H1 (cell line): Measurements from ENCODE around the gene ENSA. TPM values are rescaled to one million over a fixed set of nuclear protein-coding genes. Genes with fewer than 3 reads are reported as not detected.

Experiments used
- CTCF ChIA-PET: fragments of 300-600 bp; sonication (Branson Sonifier 250); formaldehyde crosslinking; loops from one replicate; lab custom pipeline; 2021; ENCODE audit not compliant: partially characterized antibody; lab: Charles Lee
- POLR2A ChIA-PET: fragments of 300-600 bp; sonication (Branson Sonifier 250); formaldehyde crosslinking; loops from one replicate; lab custom pipeline; 2021; ENCODE audit warnings: inconsistent platforms; ENCODE audit not compliant: partially characterized antibody; lab: Charles Lee
- DNase-seq, 2 experiments: peaks; one replicate each; pipeline versions ENCODE4 v3.0.0 to v3.0.0-alpha.2; 2010 to 2022; ENCODE audit warnings: low spot score in 2 of 2, low read depth in 1 of 2, mixed read lengths in 1 of 2
- FAIRE-seq: peaks from 2 replicates; lab custom pipeline; 2011; peaks lifted over from hg19 to GRCh38; lab: Jason Lieb, UNC
- H2AFZ ChIP-seq: 2 replicates; pipeline ENCODE4 v1.8.1; 2012; ENCODE audit warnings: low read length, inconsistent platforms
- H2AK5ac ChIP-seq: 2 replicates; pipeline ENCODE4 v1.6.1; 2013; ENCODE audit warnings: low read depth, low read length
- H2BK120ac ChIP-seq: replicated peaks from 2 replicates; pipeline ENCODE3; 2013; ENCODE audit warnings: low read depth, low read length, inconsistent platforms
- H2BK12ac ChIP-seq: 2 replicates; pipeline ENCODE4 v1.6.1; 2013; ENCODE audit warnings: low read depth, low read length
- H2BK15ac ChIP-seq: 2 replicates; pipeline ENCODE4 v1.6.1; 2013; ENCODE audit warnings: low read length
- H2BK20ac ChIP-seq: 2 replicates; pipeline ENCODE4 v1.6.1; 2013; ENCODE audit warnings: low read length
- H2BK5ac ChIP-seq: 2 replicates; pipeline ENCODE4 v1.6.1; 2013; ENCODE audit warnings: low read depth, low read length
- H3K14ac ChIP-seq: 2 replicates; pipeline ENCODE4 v1.6.1; 2013; ENCODE audit warnings: inconsistent platforms; ENCODE audit not compliant: insufficient read length
- H3K18ac ChIP-seq: 2 replicates; pipeline ENCODE4 v1.6.1; 2013; ENCODE audit warnings: low read length; ENCODE audit errors: extremely low read depth
- H3K23ac ChIP-seq: 2 replicates; pipeline ENCODE4 v1.6.1; 2013; ENCODE audit warnings: inconsistent platforms; ENCODE audit not compliant: insufficient read length
- H3K23me2 ChIP-seq: 2 replicates; pipeline ENCODE4 v1.6.1; 2013; ENCODE audit warnings: low read depth, low read length
- H3K27ac ChIP-seq: 2 replicates; pipeline ENCODE4 v1.6.1; 2011; ENCODE audit warnings: low read depth, low read length, inconsistent platforms
- H3K27me3 ChIP-seq, 4 experiments: replicated peaks in 1 of 4; 1 replicate in 1 of 4; 2 replicates in 3 of 4; pipeline versions ENCODE4 v1.6.1 to v1.8.1; 2011 to 2013; ENCODE audit warnings: low read length in 3 of 4, mild to moderate bottlenecking in 3 of 4, inconsistent platforms in 2 of 4, mixed read lengths in 2 of 4, moderate library complexity in 1 of 4; ENCODE audit not compliant: control insufficient read depth in 3 of 4, insufficient read depth in 3 of 4; ENCODE audit errors: extremely low read depth in 1 of 4
- H3K36me3 ChIP-seq, 4 experiments: 2 replicates each; pipeline versions ENCODE4 v1.6.1 to v1.8.1; 2011 to 2013; ENCODE audit warnings: mild to moderate bottlenecking in 4 of 4, low read length in 3 of 4, moderate library complexity in 2 of 4, control low read depth in 1 of 4, inconsistent platforms in 1 of 4; ENCODE audit not compliant: insufficient read depth in 4 of 4, control insufficient read depth in 2 of 4
- H3K4ac ChIP-seq: replicated peaks from 2 replicates; pipeline ENCODE3; 2013; ENCODE audit warnings: low read length, low read depth, mixed read lengths, inconsistent platforms; ENCODE audit not compliant: insufficient read length
- H3K4me1 ChIP-seq, 4 experiments: replicated peaks in 1 of 4; 1 replicate in 1 of 4; 2 replicates in 3 of 4; pipeline versions ENCODE4 v1.6.1 to v1.8.1; 2011 to 2013; ENCODE audit warnings: low read length in 3 of 4, inconsistent platforms in 2 of 4, mixed read lengths in 1 of 4; ENCODE audit not compliant: insufficient read depth in 4 of 4, control insufficient read depth in 3 of 4
- H3K4me2 ChIP-seq, 2 experiments: 2 replicates each; pipeline versions ENCODE4 v1.6.1 to v1.8.1; 2011 to 2013; ENCODE audit warnings: low read depth in 2 of 2, low read length in 2 of 2, control low read depth in 1 of 2, inconsistent platforms in 1 of 2, mild to moderate bottlenecking in 1 of 2; ENCODE audit not compliant: insufficient read depth in 1 of 2
- H3K4me3 ChIP-seq, 4 experiments: fragments of 200-600, 300-600 bp in 1 of 4; sonication (generic), shearing (Covaris generic), sonication (Bioruptor Twin) in 1 of 4; 2 replicates each; pipeline versions ENCODE4 v1.5.1 to v1.8.1; 2011 to 2016; ENCODE audit warnings: low read length in 4 of 4, low read depth in 3 of 4, control low read depth in 2 of 4, inconsistent platforms in 2 of 4, mild to moderate bottlenecking in 2 of 4, mixed read lengths in 1 of 4, moderate library complexity in 1 of 4; ENCODE audit not compliant: insufficient read depth in 2 of 4; ENCODE audit errors: extremely low read depth in 1 of 4
- H3K56ac ChIP-seq: replicated peaks from 2 replicates; pipeline ENCODE3; 2013; ENCODE audit warnings: low read depth, mild to moderate bottlenecking, mixed read lengths, low read length, inconsistent platforms; ENCODE audit not compliant: insufficient read length
- H3K79me1 ChIP-seq: 2 replicates; pipeline ENCODE4 v1.6.1; 2013; ENCODE audit warnings: low read depth, low read length, control low read depth
- H3K79me2 ChIP-seq, 2 experiments: 2 replicates each; pipeline versions ENCODE4 v1.6.1 to v1.8.1; 2012 to 2013; ENCODE audit warnings: low read length in 2 of 2, mild to moderate bottlenecking in 2 of 2, inconsistent platforms in 1 of 2; ENCODE audit not compliant: insufficient read depth in 2 of 2, control insufficient read depth in 1 of 2
- H3K9ac ChIP-seq, 4 experiments: replicated peaks in 1 of 4; 1 replicate in 1 of 4; 2 replicates in 3 of 4; pipeline versions ENCODE4 v1.6.1 to v1.8.1; 2011 to 2013; ENCODE audit warnings: low read depth in 3 of 4, low read length in 3 of 4, control low read depth in 2 of 4, mild to moderate bottlenecking in 2 of 4, moderate library complexity in 2 of 4, inconsistent platforms in 1 of 4; ENCODE audit errors: extremely low read depth in 1 of 4
- H3K9me3 ChIP-seq, 2 experiments: 2 replicates each; pipeline versions ENCODE4 v1.6.1 to v1.8.1; 2012 to 2013; ENCODE audit warnings: mild to moderate bottlenecking in 2 of 2, moderate library complexity in 2 of 2, control low read depth in 1 of 2, inconsistent platforms in 1 of 2, low read depth in 1 of 2, low read length in 1 of 2, mixed read lengths in 1 of 2; ENCODE audit not compliant: insufficient read depth in 2 of 2
- H4K20me1 ChIP-seq, 2 experiments: replicated peaks in 1 of 2; 2 replicates each; pipeline versions ENCODE3 to v1.8.1; 2011 to 2013; ENCODE audit warnings: inconsistent platforms in 2 of 2, low read length in 2 of 2, mild to moderate bottlenecking in 1 of 2; ENCODE audit not compliant: insufficient read depth in 2 of 2, control insufficient read depth in 1 of 2
- H4K5ac ChIP-seq: 2 replicates; pipeline ENCODE4 v1.6.1; 2013; ENCODE audit warnings: low read length, low read depth, mixed read lengths, inconsistent platforms; ENCODE audit not compliant: insufficient read length
- H4K8ac ChIP-seq: 2 replicates; pipeline ENCODE4 v1.8.0; 2013; ENCODE audit warnings: mild to moderate bottlenecking, moderate library complexity, low read length, inconsistent platforms; ENCODE audit not compliant: insufficient read depth; ENCODE audit errors: extremely low read depth
- H4K91ac ChIP-seq: replicated peaks from 2 replicates; pipeline ENCODE3; 2013; ENCODE audit warnings: low read length, mixed read lengths, inconsistent platforms; ENCODE audit not compliant: insufficient read length
- CTBP2 ChIP-seq: IDR thresholded peaks from 2 replicates; pipeline ENCODE4 v1.7.0; 2011; ENCODE audit warnings: borderline replicate concordance, mild to moderate bottlenecking, moderate library complexity, mixed read lengths, low read length; ENCODE audit not compliant: insufficient read depth, insufficient read length
- EZH2 ChIP-seq: fragments of 200-600 bp; sonication (generic); IDR thresholded peaks from 2 replicates; pipeline ENCODE4 v1.7.1; 2012; ENCODE audit warnings: low read depth, mild to moderate bottlenecking, moderate library complexity, low read length, inconsistent platforms; ENCODE audit not compliant: severe bottlenecking
- FOSL1 ChIP-seq: IDR thresholded peaks from 2 replicates; pipeline ENCODE4 v1.6.1; 2011; ENCODE audit warnings: mild to moderate bottlenecking, low read depth, low read length, moderate library complexity; ENCODE audit not compliant: insufficient read depth
- RFX5 ChIP-seq: IDR thresholded peaks from 2 replicates; pipeline ENCODE4 v1.6.1; 2011; ENCODE audit warnings: low read depth, low read length, improper control_type of control experiment, borderline replicate concordance
- SP1 ChIP-seq: IDR thresholded peaks from 2 replicates; pipeline ENCODE4 v1.6.1; 2011; ENCODE audit warnings: low read depth, low read length
- YY1 ChIP-seq: IDR thresholded peaks from 2 replicates; pipeline ENCODE4 v1.6.1; 2011; ENCODE audit warnings: low read depth, mild to moderate bottlenecking, low read length
- WGBS, 2 experiments: shearing (Covaris generic) in 1 of 2; methylation state at CpG; one replicate each; pipeline versions ENCODE4 v1.1.6 to v1.1.7; 2013 to 2015; ENCODE audit warnings: low lambda C conversion rate in 2 of 2, mixed read lengths in 2 of 2, inconsistent platforms in 1 of 2, low coverage in 1 of 2, missing lambda C conversion rate in 1 of 2; ENCODE audit not compliant: insufficient replicate concordance in 2 of 2, insufficient coverage in 1 of 2, insufficient read length in 1 of 2; ENCODE audit errors: extremely low coverage in 1 of 2, missing lambda C conversion rate in 1 of 2; 5-methylcytosine and 5-hydroxymethylcytosine counted together
- polyA plus RNA-seq, 7 experiments: library from polyadenylated mRNA; depleted of rRNA in 3 of 7; stranded (reverse) in 5 of 7; unstranded in 2 of 7; fragments of >200 nt in 5 of 7; fragments of 200-250 nt in 2 of 7; gene quantifications; 1 replicate in 5 of 7; 2 replicates in 1 of 7; 4 replicates in 1 of 7; pipeline versions ENCODE4 v1.2.1 to v1.2.3, GENCODE V29; 2011 to 2013; ENCODE audit warnings: missing spikeins in 2 of 7, mixed read lengths in 2 of 7
- total RNA-seq: library from RNA; stranded (reverse); fragmentation: NEBNext Ultra II Directional; extraction: Animal tissue kit (Norgen Biotek cat#: 25700); gene quantifications from 2 replicates; pipeline ENCODE4 v1.2.1, GENCODE V29; 2021

Gene ENSA
- total and polyA plus RNA-seq, 2 of the 8 experiments (the other 6 are each of a cell fraction or from before 2014, with no cell fraction given): 48.2 to 229 TPM

DNA sequence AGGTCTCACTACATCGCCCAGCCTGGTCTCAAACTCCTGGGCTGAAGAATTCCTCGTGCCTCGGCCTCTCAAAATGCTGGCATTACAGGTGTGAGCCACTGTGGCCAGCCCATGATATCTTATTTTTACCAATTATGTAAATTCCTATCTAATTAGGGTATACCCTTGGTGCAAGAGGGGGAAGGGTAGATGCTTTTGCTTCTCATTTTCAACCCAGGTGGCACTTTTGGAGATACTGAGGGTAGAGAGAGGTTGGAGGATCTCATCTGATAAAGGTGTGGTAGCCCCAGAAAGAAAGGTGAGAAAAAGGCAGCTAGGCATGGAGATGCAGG, 17.4 kb downstream of the ENSA start:
- Histone ChIP-seq H3K27me3 (no peaks in the 10 kb centered on the region), H4K20me1 (no peaks in the 10 kb centered on the region), H3K4me1 (peaks cover 0 to 8% (median 2%) of the 10 kb centered on the region in 4 experiments; a peak in 3 of 7 replicates), H2BK120ac (no peak overlapping the region), H3K23ac (no peak overlapping the region), H4K91ac (no peak overlapping the region), H3K79me1 (no peaks in the 10 kb centered on the region), H3K4ac (no peak overlapping the region), H3K14ac (no peak overlapping the region), H3K56ac (no peak overlapping the region), H3K4me3 (no peak overlapping the region), H3K9me3 (no peaks in the 10 kb centered on the region), H4K5ac (no peak overlapping the region), H2BK20ac (no peak overlapping the region), H2AFZ (no peak overlapping the region), H3K36me3 (peaks cover 4 to 33% (median 9%) of the 10 kb centered on the region in 4 experiments; a peak in 7 of 8 replicates), H2AK5ac (no peak overlapping the region), H3K18ac (no peak overlapping the region), H3K79me2 (no peaks in the 10 kb centered on the region), H2BK15ac (no peak overlapping the region), H3K4me2 (no peak overlapping the region), H3K23me2 (no peaks in the 10 kb centered on the region), H3K9ac (no peak overlapping the region), H2BK12ac (no peak overlapping the region), H4K8ac (no peak overlapping the region), H3K27ac (no peak overlapping the region), H2BK5ac (no peak overlapping the region)
- DNase-seq (no peak), FAIRE-seq (no peak)
- CTCF ChIA-PET: interaction anchor here (0.6 to 17.6 kb wide), 4 partner anchors 9 to 80 kb away, joined by 3 to 210 read pairs (median 4); no protein-coding TSS in a partner anchor
- POLR2A ChIA-PET: interaction anchor here (43.5 kb wide), 1 partner anchor 43 kb away, joined by 1380 read pairs; the partner anchor contains the start of genes ADAMTSL4 and MCL1
- TF ChIP-seq SP1: no peak
- no peak for TF ChIP-seq RFX5
- TF ChIP-seq YY1: no peak
- TF ChIP-seq CTBP2: no peak
- no peak for TF ChIP-seq EZH2
- no peak for TF ChIP-seq FOSL1
- 85% methylated on average over 3 of the region's 3 CpGs; no CpG with 5 or more reads in 1 of the 2 experiments for WGBS, 2 experiments
